NCI-H2029 (cell line): ENCODE data around the gene EXOC3L2.

Experiments used
- DNase-seq: peaks from one replicate; lab custom pipeline; 2025; lab: John Stamatoyannopoulos, UW

Gene EXOC3L2

DNA sequence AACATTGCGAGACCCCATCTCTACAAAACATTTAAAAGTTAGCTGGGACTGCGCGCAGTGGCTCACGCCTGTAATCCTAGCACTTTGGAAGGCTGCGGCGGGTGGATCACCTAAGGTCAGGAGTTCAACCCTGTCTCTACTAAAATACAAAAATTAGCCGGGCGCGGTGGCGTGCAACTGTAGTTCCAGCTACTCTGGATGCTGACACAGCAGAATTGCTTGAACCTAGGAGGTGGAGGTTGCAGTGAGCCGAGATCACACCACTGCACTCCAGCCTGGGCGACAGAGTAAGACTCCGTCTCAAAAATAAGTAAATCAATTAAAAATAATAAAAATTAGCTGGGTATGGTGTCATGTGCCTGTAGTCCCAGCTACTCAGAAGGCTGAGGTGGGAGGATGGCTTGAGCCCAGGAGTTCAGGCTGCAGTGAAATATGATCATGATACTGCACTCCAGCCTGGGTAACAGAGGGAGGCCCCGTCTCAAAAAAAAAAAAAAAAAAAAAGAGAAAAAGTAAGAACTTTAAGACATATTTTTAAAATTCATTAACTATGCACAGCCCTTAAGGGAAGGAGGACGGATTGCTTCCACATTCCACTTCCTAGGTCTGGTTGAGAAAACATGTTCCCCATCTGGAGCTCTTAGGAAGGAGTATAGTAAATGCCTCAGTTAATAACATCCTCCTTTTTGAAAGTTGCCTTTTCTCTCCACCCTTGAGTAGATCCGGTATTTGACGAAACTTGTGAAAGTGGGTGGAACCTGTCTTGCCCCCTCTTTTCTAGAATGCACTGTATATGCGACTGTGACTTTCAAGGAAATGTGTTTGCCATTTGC lies 26.1 kb downstream of the EXOC3L2 start:
- no peak for DNase-seq

- no peak for DNase-seq
These were observed 26.8 kb downstream of the EXOC3L2 start for GRCh38 chr19:45218426-45218825.

GRCh38 chr19:45217957-45218334 lies 27.3 kb downstream of the EXOC3L2 start:
- DNase-seq, result no peak

- no peak for DNase-seq
These were observed 27.8 kb downstream of the EXOC3L2 start for GRCh38 chr19:45217193-45217956.

GRCh38 chr19:45216667-45217066 lies 28.5 kb downstream of the EXOC3L2 start:
- no peak for DNase-seq

DNA sequence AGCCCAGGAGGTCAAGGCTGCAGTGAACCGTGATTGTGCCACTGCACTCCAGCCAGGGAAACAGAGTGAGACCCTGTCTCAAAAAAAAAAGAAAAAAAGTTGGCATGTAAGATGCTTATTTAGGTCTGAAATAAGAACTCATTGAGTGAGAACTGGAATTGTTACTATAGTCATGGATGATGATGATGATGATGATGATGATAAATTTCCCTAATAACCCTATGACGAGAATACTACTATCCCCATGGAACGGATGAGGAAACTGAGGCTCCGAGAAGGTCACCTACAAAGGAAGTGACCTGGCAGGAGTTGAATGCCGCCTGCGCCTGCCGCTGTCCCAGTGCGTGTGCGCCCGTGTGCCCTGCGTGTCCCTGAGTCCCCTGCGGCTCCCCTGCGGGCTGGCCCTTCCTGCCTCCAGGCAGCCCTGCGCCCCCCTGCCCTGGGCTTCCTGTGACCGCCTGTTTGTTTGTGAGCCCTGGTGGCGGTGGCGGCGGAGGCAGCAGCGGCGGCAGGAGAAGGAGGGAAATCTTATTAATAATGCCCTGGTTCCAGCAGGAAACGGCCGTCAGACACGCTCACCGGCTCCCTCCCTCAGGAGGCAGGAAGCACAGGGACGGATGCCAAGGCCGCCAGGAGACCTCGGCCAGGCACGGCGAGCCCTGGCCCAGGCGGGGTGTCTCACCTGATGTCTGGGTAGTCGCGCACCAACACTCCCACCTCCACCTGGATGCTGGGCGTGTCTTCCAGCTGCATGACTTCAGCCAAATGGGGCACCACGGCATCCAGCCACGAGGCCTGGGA lies 29.6 kb downstream of the EXOC3L2 start:
- DNase-seq, result peak; percentile 52

DNA sequence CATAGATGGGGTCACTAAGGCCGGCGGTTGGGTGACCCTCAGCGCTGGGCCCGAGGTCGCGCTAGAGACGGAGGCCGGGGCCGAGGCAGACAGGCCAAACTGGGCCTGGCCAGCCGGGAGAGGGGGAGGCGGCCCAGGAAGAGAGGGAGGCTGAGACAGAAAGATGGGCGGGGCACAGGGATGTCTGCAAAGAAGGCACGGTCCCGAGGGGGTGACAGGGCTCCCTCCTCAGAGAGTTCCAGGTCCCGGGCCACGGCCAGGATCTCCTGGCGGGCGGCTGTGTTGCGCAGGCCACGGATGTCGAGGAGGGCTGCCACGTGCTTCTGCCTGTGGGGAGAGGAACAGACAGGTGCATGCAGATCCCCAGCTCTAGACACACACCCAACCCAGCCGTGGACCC lies 32.2 kb downstream of the EXOC3L2 start:
- DNase-seq, result no peak

GRCh38 chr19:45211751-45212381 lies 33.3 kb downstream of the EXOC3L2 start:
- DNase-seq, result peak; percentile 25

- DNase-seq, result no peak
These were observed 38.9 kb downstream of the EXOC3L2 start for GRCh38 chr19:45206328-45206727.

DNA sequence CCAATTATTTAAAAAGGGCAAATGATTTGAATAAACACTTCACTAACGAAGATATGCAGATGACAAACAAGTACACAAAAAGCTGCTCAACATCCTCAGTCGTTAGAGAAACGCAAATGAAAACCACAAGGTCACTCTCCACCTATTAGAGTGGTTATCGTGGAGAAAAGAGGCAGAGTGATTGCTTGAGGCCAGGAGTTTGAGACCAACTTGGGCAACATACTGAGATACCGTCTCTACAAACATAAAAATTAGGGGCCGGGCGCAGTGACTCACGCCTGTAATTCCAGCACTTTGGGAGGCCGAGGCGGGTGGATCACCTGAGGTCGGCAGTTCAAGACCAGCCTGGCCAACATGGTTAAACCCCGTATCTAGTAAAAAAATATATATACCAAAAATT lies 39.4 kb downstream of the EXOC3L2 start:
- no peak for DNase-seq

- no peak for DNase-seq
These were observed 42.6 kb downstream of the EXOC3L2 start for GRCh38 chr19:45202637-45203036.

GRCh38 chr19:45200568-45200967 lies 44.6 kb downstream of the EXOC3L2 start:
- no peak for DNase-seq

GRCh38 chr19:45195764-45196163 lies 49.4 kb downstream of the EXOC3L2 start:
- no peak for DNase-seq

- no peak for DNase-seq
These were observed 53.8 kb downstream of the EXOC3L2 start for GRCh38 chr19:45191375-45191774.

- no peak for DNase-seq
These were observed 55.2 kb downstream of the EXOC3L2 start for GRCh38 chr19:45189971-45190370.

- DNase-seq, result peak; percentile 57
These were observed 57.6 kb downstream of the EXOC3L2 start for GRCh38 chr19:45187421-45188100.

DNA sequence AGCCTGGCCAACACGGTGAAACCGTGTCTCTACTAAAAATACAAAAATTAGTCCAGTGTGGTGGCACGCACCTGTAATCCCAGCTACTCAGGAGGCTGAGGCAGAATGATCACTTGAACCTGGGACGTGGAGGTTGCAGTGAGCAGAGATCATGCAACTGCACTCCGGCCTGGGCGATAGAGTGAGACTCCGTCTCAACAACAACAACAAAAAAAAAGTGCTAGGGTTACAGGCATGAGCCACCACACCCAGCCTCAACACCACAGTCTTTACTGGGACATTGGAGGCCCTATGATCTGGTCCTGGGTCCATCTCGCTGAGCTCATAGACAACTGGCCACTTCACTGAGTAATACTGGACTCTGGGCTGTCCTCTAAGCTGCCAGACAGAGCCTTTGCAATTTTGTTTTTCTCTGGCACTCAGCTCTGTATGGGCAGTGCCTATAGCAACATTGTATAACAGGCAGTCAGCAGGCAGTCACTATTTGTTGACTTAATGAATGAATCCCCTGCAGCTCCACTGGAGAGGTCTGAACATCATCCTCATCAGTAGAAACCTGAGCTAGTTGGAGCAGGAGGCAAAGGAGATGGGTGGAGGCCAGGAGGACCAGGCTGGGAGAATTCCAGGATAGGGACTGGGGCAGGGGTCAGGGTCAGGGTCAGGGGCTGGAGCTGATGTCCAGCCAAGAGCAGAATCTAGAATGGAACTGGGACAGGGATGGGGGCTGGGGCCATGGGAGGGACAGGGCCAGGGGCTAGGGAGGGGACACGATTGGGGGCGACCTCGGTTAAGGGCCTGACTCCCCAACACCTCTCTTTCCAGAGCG lies 58.5 kb downstream of the EXOC3L2 start:
- peak; percentile 7 for DNase-seq

DNA sequence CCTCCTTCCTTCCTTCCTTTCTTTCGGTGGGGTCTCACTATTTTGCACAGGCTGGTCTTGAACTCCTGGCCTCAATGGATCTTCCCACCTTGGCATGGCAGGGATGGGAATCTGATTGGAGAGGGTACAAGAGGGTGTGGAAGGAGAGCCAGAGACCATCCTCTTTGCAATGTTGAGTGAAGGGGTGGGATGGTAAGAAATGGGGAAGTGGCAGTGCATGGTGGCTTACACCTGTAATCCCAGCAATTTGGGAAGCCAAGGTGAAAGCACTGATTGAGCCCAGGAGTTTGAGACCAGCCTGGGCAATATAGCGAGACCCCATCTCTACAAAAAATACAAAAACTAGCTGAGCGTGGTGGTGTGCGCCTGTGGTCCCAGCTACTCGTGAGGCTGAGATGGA lies 61.1 kb downstream of the EXOC3L2 start:
- DNase-seq, result no peak

GRCh38 chr19:45182758-45183157 lies 62.4 kb downstream of the EXOC3L2 start:
- peak; percentile 20 for DNase-seq

- DNase-seq, result no peak
These were observed 64.3 kb downstream of the EXOC3L2 start for GRCh38 chr19:45180936-45181335.
